Subcutaneous abdominal adipose tissue (tissue), 5 donors: ENCODE results near the gene RNASE11.
"Not testable (repeated sequence)": the region's sequence is repeated elsewhere in the genome, so short reads cannot be mapped to it uniquely, and the experiment has no call there.

Experiments
- H3K27ac ChIP-seq: one replicate; pipeline ENCODE4 v1.7.0; 2013; ENCODE audit warnings: low read depth, mild to moderate bottlenecking, inconsistent platforms, low read length, moderate library complexity
- H3K27me3 ChIP-seq, 5 donors: one replicate each; pipeline ENCODE4 v1.7.0; 2013; ENCODE audit warnings: low read length in 5 of 5, inconsistent platforms in 1 of 5; ENCODE audit not compliant: control insufficient read depth in 5 of 5, insufficient read depth in 4 of 5
- H3K36me3 ChIP-seq, 5 donors: one replicate each; pipeline ENCODE4 v1.7.0; 2013; ENCODE audit warnings: low read length in 5 of 5; ENCODE audit not compliant: control insufficient read depth in 5 of 5, insufficient read depth in 5 of 5
- H3K4me1 ChIP-seq, 5 donors: one replicate each; pipeline ENCODE4 v1.7.0; 2013; ENCODE audit warnings: low read length in 5 of 5, mild to moderate bottlenecking in 3 of 5, moderate library complexity in 1 of 5; ENCODE audit not compliant: control insufficient read depth in 5 of 5, insufficient read depth in 5 of 5
- H3K4me3 ChIP-seq, 5 donors: one replicate each; pipeline ENCODE4 v1.7.0; 2013; ENCODE audit warnings: low read length in 5 of 5, low read depth in 1 of 5
- H3K9ac ChIP-seq, 5 donors: one replicate each; pipeline ENCODE4 v1.7.0; 2013; ENCODE audit warnings: low read length in 5 of 5, mild to moderate bottlenecking in 4 of 5, moderate library complexity in 3 of 5
- H3K9me3 ChIP-seq, 5 donors: one replicate each; pipeline ENCODE4 v1.7.0; 2013; ENCODE audit warnings: low read length in 5 of 5; ENCODE audit not compliant: control insufficient read depth in 5 of 5
- donor health status: healthy.
- donor health status: healthy.
- donor health status: healthy.
- donor health status: healthy.
- donor health status: healthy.

Gene RNASE11

GRCh38 chr14:20626274-20626673, 38.5 kb upstream of the RNASE11 start:
- Histone ChIP-seq H3K4me3 (peak overlapping the region in 2 of 5 donors; percentile 15 to 18), H3K9ac (peak overlapping the region in 1 of 5 donors; percentile 20), H3K27me3 (peaks cover 0 to 6% (median 0%) of the 10 kb centered on the region in 5 donors)

GRCh38 chr14:20624495-20625070, 36.8 kb upstream of the RNASE11 start:
- Histone ChIP-seq H3K27me3 (peaks cover 0 to 6% (median 0%) of the 10 kb centered on the region in 5 donors), H3K4me1 (peaks cover 4 to 40% (median 33%) of the 10 kb centered on the region in 5 donors), H3K9ac (peak overlapping the region in 3 of 5 donors; percentile 16 to 65 (median 54)), H3K9me3 (no peaks in the 10 kb centered on the region), H3K27ac (peak overlapping the region; percentile 11), H3K4me3 (peak overlapping the region; percentile 52 to 82 (median 66)), H3K36me3 (no peaks in the 10 kb centered on the region)

More at GRCh38 chr14:20626274-20626673, 38.5 kb upstream of the RNASE11 start:
- Histone ChIP-seq H3K9me3 (no peaks in the 10 kb centered on the region), H3K4me1 (peaks cover 7 to 53% (median 44%) of the 10 kb centered on the region in 5 donors), H3K27ac (no peak overlapping the region), H3K36me3 (no peaks in the 10 kb centered on the region)

DNA sequence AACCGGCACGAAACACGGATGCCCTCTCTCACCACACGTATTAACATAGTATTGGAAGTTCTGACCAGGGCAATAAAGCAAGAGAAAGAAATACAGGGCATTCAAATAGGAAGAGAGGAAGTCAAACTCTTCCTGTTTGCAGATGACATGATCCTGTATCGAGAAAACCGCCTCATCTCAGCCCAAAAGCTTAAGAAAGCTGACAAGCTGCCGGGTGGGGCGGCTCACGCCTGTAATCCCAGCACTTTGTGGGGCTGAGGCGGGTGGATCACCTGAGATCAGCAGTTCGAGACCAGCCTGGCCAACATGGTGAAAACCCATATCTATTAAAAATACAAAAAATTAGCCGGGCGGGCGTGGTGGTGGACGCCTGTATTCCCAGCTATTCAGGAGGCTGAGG, 36.0 kb upstream of the RNASE11 start:
- Histone ChIP-seq H3K4me3 (no peak overlapping the region), H3K27ac (no peak overlapping the region), H3K27me3 (peaks cover 0 to 6% (median 0%) of the 10 kb centered on the region in 5 donors), H3K36me3 (no peaks in the 10 kb centered on the region), H3K9me3 (no peaks in the 10 kb centered on the region), H3K9ac (no peak overlapping the region), H3K4me1 (peaks cover 4 to 40% (median 33%) of the 10 kb centered on the region in 5 donors)

GRCh38 chr14:20622816-20623291, 35.1 kb upstream of the RNASE11 start:
- H3K27ac ChIP-seq, result no peak overlapping the region
- peak overlapping the region in 2 of 5 donors; percentile 34 to 44 for H3K4me3 ChIP-seq
- no peaks in the 10 kb centered on the region for H3K36me3 ChIP-seq
- H3K4me1 ChIP-seq, result peaks cover 4 to 40% (median 33%) of the 10 kb centered on the region in 5 donors
- peaks cover 0 to 6% (median 0%) of the 10 kb centered on the region in 5 donors for H3K27me3 ChIP-seq
- H3K9ac ChIP-seq, result peak overlapping the region in 1 of 5 donors; percentile 24
- no peaks in the 10 kb centered on the region for H3K9me3 ChIP-seq

GRCh38 chr14:20620798-20621478, 33.1 kb upstream of the RNASE11 start:
- Histone ChIP-seq H3K27ac (no peak overlapping the region), H3K9ac (no peak overlapping the region), H3K9me3 (no peaks in the 10 kb centered on the region), H3K36me3 (no peaks in the 10 kb centered on the region), H3K4me3 (no peak overlapping the region), H3K4me1 (peaks cover 2 to 31% (median 25%) of the 10 kb centered on the region in 5 donors), H3K27me3 (peaks cover 0 to 6% (median 0%) of the 10 kb centered on the region in 5 donors)

DNA sequence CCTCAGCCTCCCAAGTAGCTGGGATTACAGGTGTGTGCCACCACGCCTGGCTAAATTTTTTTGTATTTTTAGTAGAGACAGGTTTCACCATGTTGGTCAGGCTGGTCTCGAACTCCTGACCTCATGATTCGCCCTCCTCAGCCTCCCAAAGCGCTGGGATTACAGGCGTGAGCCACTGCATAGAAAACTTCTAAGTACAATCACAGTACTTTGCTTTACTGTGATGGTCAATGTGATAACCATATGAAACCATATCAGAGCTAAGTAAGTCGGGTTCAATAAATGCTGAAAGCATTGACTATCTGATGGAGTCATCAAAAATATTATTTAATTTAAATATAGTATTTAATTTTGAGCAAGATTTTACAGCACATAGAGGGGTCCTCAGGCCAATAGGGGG, 31.9 kb upstream of the RNASE11 start:
- H3K9me3 ChIP-seq, H3K27me3 ChIP-seq, H3K4me3 ChIP-seq, H3K36me3 ChIP-seq, H3K27ac ChIP-seq, H3K9ac ChIP-seq: not testable (repeated sequence)
- peaks cover 0 to 20% (median 14%) of the 10 kb centered on the region in 5 donors for H3K4me1 ChIP-seq

DNA sequence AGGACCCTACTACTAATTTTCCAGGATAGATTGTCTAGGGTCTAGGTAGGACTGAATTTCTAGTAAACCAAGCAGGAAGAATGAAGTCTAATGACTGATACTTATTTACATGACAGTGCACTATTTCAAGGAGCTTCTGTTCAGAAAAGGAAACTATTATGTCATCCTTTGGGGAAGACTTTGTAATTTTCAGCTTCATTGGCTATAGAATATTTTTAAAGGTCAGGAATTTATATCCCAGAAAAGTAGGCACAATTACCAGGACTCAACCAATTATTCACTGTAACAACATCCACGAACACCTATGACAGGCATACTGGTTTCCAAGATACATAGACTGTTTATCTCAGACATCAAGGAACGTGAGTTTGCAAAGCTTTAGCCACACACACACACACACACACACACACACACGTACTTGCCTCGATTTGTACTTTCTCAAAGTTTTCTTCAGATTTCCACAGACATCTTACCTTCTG, 30.5 kb upstream of the RNASE11 start:
- Histone ChIP-seq H3K9me3 (no peaks in the 10 kb centered on the region), H3K4me1 (peaks cover under 1 to 23% (median 18%) of the 10 kb centered on the region in 5 donors), H3K27me3 (peaks cover 0 to 6% (median 0%) of the 10 kb centered on the region in 5 donors)

DNA sequence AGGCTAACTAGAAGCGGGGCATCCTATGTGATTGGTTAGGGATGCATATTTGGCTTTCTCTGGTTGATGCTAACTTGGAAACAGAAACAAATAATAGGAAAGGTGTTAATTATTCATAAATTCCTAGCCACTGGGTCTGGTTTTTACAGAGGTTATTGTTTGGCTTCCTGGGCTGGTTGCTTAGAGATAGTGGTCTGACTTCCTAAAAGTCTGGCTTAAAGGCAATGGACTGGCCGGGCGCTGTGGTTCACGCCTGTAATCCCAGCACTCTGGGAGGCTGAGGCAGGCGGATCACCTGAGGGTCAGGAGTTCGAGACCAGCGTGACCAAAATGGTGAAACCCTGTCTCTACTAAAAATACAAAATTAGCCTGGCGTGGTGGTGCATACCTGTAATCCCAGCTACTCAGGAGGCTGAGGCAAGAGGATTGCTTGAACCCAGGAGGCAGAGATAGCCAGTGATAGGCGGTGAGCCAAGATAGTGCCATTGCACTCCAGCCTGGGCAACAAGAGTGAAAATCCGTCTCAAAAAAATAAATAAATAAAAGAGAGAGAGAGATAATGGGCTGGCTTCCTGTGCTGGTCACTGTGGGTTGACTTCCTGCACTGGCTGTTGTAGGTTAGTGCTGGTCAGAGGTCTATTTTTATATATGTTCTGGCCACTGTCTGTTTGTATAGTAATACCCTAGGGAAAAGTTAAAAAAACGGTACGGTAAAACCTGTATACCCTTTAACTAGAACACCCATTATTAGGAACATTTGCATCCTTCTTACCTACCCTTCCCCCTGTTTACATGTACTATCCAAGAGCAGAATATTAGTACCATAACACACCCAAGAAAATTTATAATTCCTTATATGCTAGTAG, 29.6 kb upstream of the RNASE11 start:
- Histone ChIP-seq H3K4me1 (peaks cover 1 to 18% (median 15%) of the 10 kb centered on the region in 5 donors), H3K9me3 (no peaks in the 10 kb centered on the region), H3K27ac (no peak overlapping the region), H3K27me3 (no peaks in the 10 kb centered on the region), H3K9ac (no peak overlapping the region), H3K4me3 (no peak overlapping the region), H3K36me3 (no peaks in the 10 kb centered on the region)

More for the DNA sequence above, 30.5 kb upstream of the RNASE11 start:
- Histone ChIP-seq H3K9ac (no peak overlapping the region), H3K4me3 (no peak overlapping the region), H3K36me3 (no peaks in the 10 kb centered on the region), H3K27ac (no peak overlapping the region)

- Histone ChIP-seq H3K27me3 (no peaks in the 10 kb centered on the region), H3K4me1 (peaks cover 1 to 21% (median 18%) of the 10 kb centered on the region in 5 donors), H3K9me3 (no peaks in the 10 kb centered on the region), H3K36me3 (no peaks in the 10 kb centered on the region), H3K9ac (no peak overlapping the region), H3K27ac (no peak overlapping the region), H3K4me3 (no peak overlapping the region)
These were observed 28.2 kb upstream of the RNASE11 start for GRCh38 chr14:20615996-20616395.
